ENCODE data around the gene LRBA. TPM values are rescaled to one million over a fixed set of nuclear protein-coding genes. Genes with fewer than 3 reads are reported as not detected.

Gene LRBA
- total and polyA plus RNA-seq, 9 of the 15 experiments (the other 6 are each of a cell fraction or from before 2014, with no cell fraction given): 24.2 to 88.7 (median 59.7) TPM

DNA sequence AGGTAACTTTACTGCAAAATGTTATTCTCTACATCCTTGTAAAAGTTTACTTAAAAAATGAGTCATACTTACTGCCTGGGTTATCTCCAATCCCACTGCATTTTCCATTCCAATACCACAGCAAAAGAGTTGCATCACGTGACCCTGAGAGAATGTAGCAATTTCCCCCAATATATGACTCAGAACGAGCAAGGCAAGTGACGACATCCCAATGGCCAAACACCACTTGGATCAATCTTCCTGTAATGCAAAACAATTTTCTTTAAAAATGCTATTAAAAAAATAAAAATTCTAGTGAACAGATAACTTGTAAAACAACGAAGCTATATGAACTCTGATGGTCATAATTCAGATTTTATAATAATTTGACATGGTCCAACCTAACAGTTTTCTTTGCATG is 712.5 kb downstream of the LRBA start (continued):
- TF ChIP-seq, protein P1, sequence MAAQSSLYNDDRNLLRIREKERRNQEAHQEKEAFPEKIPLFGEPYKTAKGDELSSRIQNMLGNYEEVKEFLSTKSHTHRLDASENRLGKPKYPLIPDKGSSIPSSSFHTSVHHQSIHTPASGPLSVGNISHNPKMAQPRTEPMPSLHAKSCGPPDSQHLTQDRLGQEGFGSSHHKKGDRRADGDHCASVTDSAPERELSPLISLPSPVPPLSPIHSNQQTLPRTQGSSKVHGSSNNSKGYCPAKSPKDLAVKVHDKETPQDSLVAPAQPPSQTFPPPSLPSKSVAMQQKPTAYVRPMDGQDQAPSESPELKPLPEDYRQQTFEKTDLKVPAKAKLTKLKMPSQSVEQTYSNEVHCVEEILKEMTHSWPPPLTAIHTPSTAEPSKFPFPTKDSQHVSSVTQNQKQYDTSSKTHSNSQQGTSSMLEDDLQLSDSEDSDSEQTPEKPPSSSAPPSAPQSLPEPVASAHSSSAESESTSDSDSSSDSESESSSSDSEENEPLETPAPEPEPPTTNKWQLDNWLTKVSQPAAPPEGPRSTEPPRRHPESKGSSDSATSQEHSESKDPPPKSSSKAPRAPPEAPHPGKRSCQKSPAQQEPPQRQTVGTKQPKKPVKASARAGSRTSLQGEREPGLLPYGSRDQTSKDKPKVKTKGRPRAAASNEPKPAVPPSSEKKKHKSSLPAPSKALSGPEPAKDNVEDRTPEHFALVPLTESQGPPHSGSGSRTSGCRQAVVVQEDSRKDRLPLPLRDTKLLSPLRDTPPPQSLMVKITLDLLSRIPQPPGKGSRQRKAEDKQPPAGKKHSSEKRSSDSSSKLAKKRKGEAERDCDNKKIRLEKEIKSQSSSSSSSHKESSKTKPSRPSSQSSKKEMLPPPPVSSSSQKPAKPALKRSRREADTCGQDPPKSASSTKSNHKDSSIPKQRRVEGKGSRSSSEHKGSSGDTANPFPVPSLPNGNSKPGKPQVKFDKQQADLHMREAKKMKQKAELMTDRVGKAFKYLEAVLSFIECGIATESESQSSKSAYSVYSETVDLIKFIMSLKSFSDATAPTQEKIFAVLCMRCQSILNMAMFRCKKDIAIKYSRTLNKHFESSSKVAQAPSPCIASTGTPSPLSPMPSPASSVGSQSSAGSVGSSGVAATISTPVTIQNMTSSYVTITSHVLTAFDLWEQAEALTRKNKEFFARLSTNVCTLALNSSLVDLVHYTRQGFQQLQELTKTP (IDR thresholded peaks at IDR 0.05; ENCODE audit: low read depth in 1 of 2, partially characterized antibody in 2 of 2): peak in 1 of 2 experiments; percentile 55
- TF ChIP-seq ZNF584 (CRISPR knock-in tag; IDR thresholded peaks at IDR 0.05; ENCODE audit: low read depth): 0 out of 2 replicates have a peak, but pooled peaks have one; percentile 54
- TF ChIP-seq ADNP (tag; IDR thresholded peaks at IDR 0.05): peak; percentile 72
- TF ChIP-seq, protein P2, sequence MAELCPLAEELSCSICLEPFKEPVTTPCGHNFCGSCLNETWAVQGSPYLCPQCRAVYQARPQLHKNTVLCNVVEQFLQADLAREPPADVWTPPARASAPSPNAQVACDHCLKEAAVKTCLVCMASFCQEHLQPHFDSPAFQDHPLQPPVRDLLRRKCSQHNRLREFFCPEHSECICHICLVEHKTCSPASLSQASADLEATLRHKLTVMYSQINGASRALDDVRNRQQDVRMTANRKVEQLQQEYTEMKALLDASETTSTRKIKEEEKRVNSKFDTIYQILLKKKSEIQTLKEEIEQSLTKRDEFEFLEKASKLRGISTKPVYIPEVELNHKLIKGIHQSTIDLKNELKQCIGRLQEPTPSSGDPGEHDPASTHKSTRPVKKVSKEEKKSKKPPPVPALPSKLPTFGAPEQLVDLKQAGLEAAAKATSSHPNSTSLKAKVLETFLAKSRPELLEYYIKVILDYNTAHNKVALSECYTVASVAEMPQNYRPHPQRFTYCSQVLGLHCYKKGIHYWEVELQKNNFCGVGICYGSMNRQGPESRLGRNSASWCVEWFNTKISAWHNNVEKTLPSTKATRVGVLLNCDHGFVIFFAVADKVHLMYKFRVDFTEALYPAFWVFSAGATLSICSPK (IDR thresholded peaks at IDR 0.05; ENCODE audit: borderline replicate concordance): no peak
- TF ChIP-seq SMARCC2 (IDR thresholded peaks at IDR 0.05; ENCODE audit: low read depth): peak; percentile 82
- TF ChIP-seq, protein P3, sequence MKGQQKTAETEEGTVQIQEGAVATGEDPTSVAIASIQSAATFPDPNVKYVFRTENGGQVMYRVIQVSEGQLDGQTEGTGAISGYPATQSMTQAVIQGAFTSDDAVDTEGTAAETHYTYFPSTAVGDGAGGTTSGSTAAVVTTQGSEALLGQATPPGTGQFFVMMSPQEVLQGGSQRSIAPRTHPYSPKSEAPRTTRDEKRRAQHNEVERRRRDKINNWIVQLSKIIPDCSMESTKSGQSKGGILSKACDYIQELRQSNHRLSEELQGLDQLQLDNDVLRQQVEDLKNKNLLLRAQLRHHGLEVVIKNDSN (CRISPR knock-in tag; IDR thresholded peaks at IDR 0.05): peak; percentile 93
- peak; percentile 42; the same call in 1 of the 2 replicates for TF ChIP-seq CREB1 (IDR thresholded peaks at IDR 0.05)
- no peak for TF ChIP-seq CREB1 (CRISPR knock-in tag; IDR thresholded peaks at IDR 0.05)
- TF ChIP-seq ELF2 (CRISPR knock-in tag; IDR thresholded peaks at IDR 0.05): no peak
- TF ChIP-seq BACH1 (tag; IDR thresholded peaks at IDR 0.05): 0 out of 2 replicates have a peak, but pooled peaks have one; percentile 20
- TF ChIP-seq PHB2 (IDR thresholded peaks at IDR 0.05; ENCODE audit: low read depth): no peak
- TF ChIP-seq RBM22 (IDR thresholded peaks at IDR 0.05; ENCODE audit: low read depth, low read length, poor library complexity, severe bottlenecking): no peak
- TF ChIP-seq NELFE (IDR thresholded peaks at IDR 0.05; ENCODE audit: insufficient read depth, insufficient read length): no peak
- no peak for TF ChIP-seq RBM39 (optimal IDR thresholded peaks at IDR 0.05; ENCODE audit: low read depth, low read length)
- TF ChIP-seq, protein P4, sequence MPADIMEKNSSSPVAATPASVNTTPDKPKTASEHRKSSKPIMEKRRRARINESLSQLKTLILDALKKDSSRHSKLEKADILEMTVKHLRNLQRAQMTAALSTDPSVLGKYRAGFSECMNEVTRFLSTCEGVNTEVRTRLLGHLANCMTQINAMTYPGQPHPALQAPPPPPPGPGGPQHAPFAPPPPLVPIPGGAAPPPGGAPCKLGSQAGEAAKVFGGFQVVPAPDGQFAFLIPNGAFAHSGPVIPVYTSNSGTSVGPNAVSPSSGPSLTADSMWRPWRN (IDR thresholded peaks at IDR 0.05; ENCODE audit: low read depth): 0 out of 2 replicates have a peak, but pooled peaks have one; percentile 43

All from K562 (cell line).